Hepatocyte (in vitro differentiated cells): Measurements from ENCODE around the gene NENF.
"Not testable (repeated sequence)": the region's sequence is repeated elsewhere in the genome, so short reads cannot be mapped to it uniquely, and the experiment has no call there.

ENCODE experiments used
- CTCF ChIP-seq: fragments of 200-600 bp; sonication (generic); IDR thresholded peaks from 2 replicates; pipeline ENCODE4 v1.5.1; 2016; ENCODE audit warnings: antibody characterized with exemption, mild to moderate bottlenecking; ENCODE audit not compliant: poor library complexity
- EZH2 ChIP-seq: fragments of 200-600 bp; sonication (generic); IDR thresholded peaks from 2 replicates; pipeline ENCODE4 v1.6.1; 2016; ENCODE audit warnings: antibody characterized with exemption, mild to moderate bottlenecking, borderline replicate concordance
- EZH2phosphoT487 ChIP-seq: fragments of 200-600 bp; sonication (generic); IDR thresholded peaks from one replicate; pipeline ENCODE4 v1.6.1; 2018; ENCODE audit warnings: antibody characterized with exemption, mild to moderate bottlenecking, low read depth, moderate library complexity; ENCODE audit not compliant: unreplicated experiment, severe bottlenecking

GRCh38 chr1:212475831-212476230 lies 43.1 kb downstream of the NENF start:
- TF ChIP-seq CTCF, EZH2phosphoT487, EZH2: not testable (repeated sequence)
